IMR-90 (cell line): ENCODE results near the gene FOXA2.

ENCODE experiments used
- BHLHE40 ChIP-seq: fragments of 150-350 bp; IDR thresholded peaks from 2 replicates; pipeline ENCODE4 v1.6.1; 2016; ENCODE audit warnings: mild to moderate bottlenecking, low read depth, low read length
- CEBPB ChIP-seq: IDR thresholded peaks from 2 replicates; pipeline ENCODE4 v1.6.1; 2012; ENCODE audit warnings: low read depth, low read length, improper control_type of control experiment
- CTCF ChIP-seq: conservative IDR thresholded peaks from 2 replicates; pipeline ENCODE4 v1.5.1; 2012; ENCODE audit warnings: mild to moderate bottlenecking, low read depth, low read length, improper control_type of control experiment
- ELK1 ChIP-seq: fragments of 150-350 bp; IDR thresholded peaks from 2 replicates; pipeline ENCODE4 v1.6.1; 2016; ENCODE audit warnings: low read depth, mild to moderate bottlenecking, low read length, moderate library complexity, borderline replicate concordance
- FOS ChIP-seq: fragments of 150-350 bp; IDR thresholded peaks from 2 replicates; pipeline ENCODE4 v1.6.1; 2016; ENCODE audit warnings: low read depth, low read length
- MAFK ChIP-seq: IDR thresholded peaks from 2 replicates; pipeline ENCODE4 v1.6.1; 2012; ENCODE audit warnings: low read depth, low read length, improper control_type of control experiment
- MAZ ChIP-seq: IDR thresholded peaks from 2 replicates; pipeline ENCODE4 v1.6.1; 2012; ENCODE audit warnings: low read depth, mild to moderate bottlenecking, low read length, improper control_type of control experiment, moderate library complexity, borderline replicate concordance
- NFE2L2 ChIP-seq: fragments of 150-350 bp; IDR thresholded peaks from 2 replicates; pipeline ENCODE4 v1.6.1; 2016; ENCODE audit warnings: low read depth, mild to moderate bottlenecking, low read length
- POLR2A ChIP-seq: IDR thresholded peaks from 2 replicates; pipeline ENCODE4 v1.6.1; 2012; ENCODE audit warnings: mild to moderate bottlenecking, low read depth, low read length
- RFX5 ChIP-seq: IDR thresholded peaks from 2 replicates; pipeline ENCODE4 v1.8.0; 2012; ENCODE audit warnings: low read depth, mild to moderate bottlenecking, low read length, moderate library complexity

- TF ChIP-seq CTCF (no peak), POLR2A (no peak), MAFK (no peak), MAZ (no peak), ELK1 (no peak), FOS (no peak), RFX5 (no peak), CEBPB (no peak), NFE2L2 (no peak), BHLHE40 (no peak)
These were observed 46.3 kb upstream of the FOXA2 start for GRCh38 chr20:22630701-22631100.
